Breast epithelium (tissue), 3 donors: ENCODE results near the gene RIMS1.

ENCODE experiments used
- POLR2A ChIP-seq: fragments of 450-650 bp; IDR thresholded peaks from one replicate; pipeline ENCODE4 v1.6.1; 2016; ENCODE audit warnings: antibody characterized with exemption, mild to moderate bottlenecking, moderate library complexity
- TF ChIP-seq, protein P1 (sequence below), 3 donors: fragments of 450-650 bp; IDR thresholded peaks; one replicate each; pipeline ENCODE4 v1.5.1; 2016 to 2017; ENCODE audit warnings: antibody characterized with exemption in 3 of 3, mild to moderate bottlenecking in 3 of 3, moderate library complexity in 3 of 3

DNA sequence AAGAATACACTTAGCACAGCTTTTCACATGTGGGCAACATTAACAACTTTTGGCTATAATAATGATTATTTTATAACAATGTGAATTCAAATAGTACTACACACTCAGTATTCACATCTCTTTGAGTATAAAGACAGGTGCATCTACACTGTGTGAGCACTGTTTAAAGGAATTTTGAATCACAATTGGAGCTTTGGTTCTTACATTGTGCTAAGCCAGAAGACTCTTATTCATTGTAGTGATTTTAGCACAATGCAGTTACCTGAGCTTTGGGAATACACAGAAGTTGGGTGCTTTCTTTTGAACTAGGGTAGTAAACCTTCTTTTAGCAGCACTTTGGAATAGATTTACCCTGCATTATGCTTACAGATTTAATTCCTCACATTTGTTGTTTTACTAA, 20.5 kb downstream of the RIMS1 start:
- TF ChIP-seq, protein P1, sequence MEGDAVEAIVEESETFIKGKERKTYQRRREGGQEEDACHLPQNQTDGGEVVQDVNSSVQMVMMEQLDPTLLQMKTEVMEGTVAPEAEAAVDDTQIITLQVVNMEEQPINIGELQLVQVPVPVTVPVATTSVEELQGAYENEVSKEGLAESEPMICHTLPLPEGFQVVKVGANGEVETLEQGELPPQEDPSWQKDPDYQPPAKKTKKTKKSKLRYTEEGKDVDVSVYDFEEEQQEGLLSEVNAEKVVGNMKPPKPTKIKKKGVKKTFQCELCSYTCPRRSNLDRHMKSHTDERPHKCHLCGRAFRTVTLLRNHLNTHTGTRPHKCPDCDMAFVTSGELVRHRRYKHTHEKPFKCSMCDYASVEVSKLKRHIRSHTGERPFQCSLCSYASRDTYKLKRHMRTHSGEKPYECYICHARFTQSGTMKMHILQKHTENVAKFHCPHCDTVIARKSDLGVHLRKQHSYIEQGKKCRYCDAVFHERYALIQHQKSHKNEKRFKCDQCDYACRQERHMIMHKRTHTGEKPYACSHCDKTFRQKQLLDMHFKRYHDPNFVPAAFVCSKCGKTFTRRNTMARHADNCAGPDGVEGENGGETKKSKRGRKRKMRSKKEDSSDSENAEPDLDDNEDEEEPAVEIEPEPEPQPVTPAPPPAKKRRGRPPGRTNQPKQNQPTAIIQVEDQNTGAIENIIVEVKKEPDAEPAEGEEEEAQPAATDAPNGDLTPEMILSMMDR (IDR thresholded peaks at IDR 0.05), result no peak
- TF ChIP-seq POLR2A, result no peak
